NOMO-1 (cell line): ENCODE data around the gene SPN.
"Not testable (repeated sequence)": the region's sequence is repeated elsewhere in the genome, so short reads cannot be mapped to it uniquely, and the experiment has no call there.

ENCODE experiments used
- DNase-seq, 2 experiments: peaks; one replicate each; lab custom pipeline; 2025; ENCODE audit not compliant: unreplicated experiment in 2 of 2; lab: John Stamatoyannopoulos, UW

SPN gene

GRCh38 chr16:29663016-29663806 lies at the start of gene SPN:
Gene SPN, plus strand, starts transcription at chr16:29663247. Its CDS starts 482 bp downstream, at chr16:29663729.
- peak; percentile 64 to 79 for DNase-seq

- DNase-seq = peak; percentile 80 to 81
Measured at GRCh38 chr16:29613307-29614057, 49.6 kb upstream of the SPN start.

GRCh38 chr16:29614691-29615314 lies 48.2 kb upstream of the SPN start:
- not testable (repeated sequence) for DNase-seq

- not testable (repeated sequence) for DNase-seq
Measured at GRCh38 chr16:29616127-29616526, 46.9 kb upstream of the SPN start.

- DNase-seq = not testable (repeated sequence)
Measured at GRCh38 chr16:29620591-29620990, 42.5 kb upstream of the SPN start.

- DNase-seq = not testable (repeated sequence)
Measured at GRCh38 chr16:29622738-29623137, 40.3 kb upstream of the SPN start.

- DNase-seq = not testable (repeated sequence)
Measured at GRCh38 chr16:29623253-29623652, 39.8 kb upstream of the SPN start.

GRCh38 chr16:29625114-29625513 lies 37.9 kb upstream of the SPN start:
- DNase-seq = not testable (repeated sequence)

GRCh38 chr16:29626778-29627331 lies 36.2 kb upstream of the SPN start:
- DNase-seq = not testable (repeated sequence)

GRCh38 chr16:29627661-29628075 lies 35.4 kb upstream of the SPN start:
- peak in 1 of 2 experiments; percentile 44 for DNase-seq

GRCh38 chr16:29628707-29629106 lies 34.3 kb upstream of the SPN start:
- not testable (repeated sequence) for DNase-seq

GRCh38 chr16:29629318-29629717 lies 33.7 kb upstream of the SPN start:
- not testable (repeated sequence) for DNase-seq

- not testable (repeated sequence) for DNase-seq
Measured at GRCh38 chr16:29631658-29632057, 31.4 kb upstream of the SPN start.

GRCh38 chr16:29635902-29636301 lies 27.1 kb upstream of the SPN start:
- not testable (repeated sequence) for DNase-seq

- DNase-seq = not testable (repeated sequence)
Measured at GRCh38 chr16:29636368-29636767, 26.7 kb upstream of the SPN start.

- DNase-seq = not testable (repeated sequence)
Measured at GRCh38 chr16:29638751-29639150, 24.3 kb upstream of the SPN start.

- peak in 1 of 2 experiments; percentile 42 for DNase-seq
Measured at GRCh38 chr16:29641561-29641960, 21.5 kb upstream of the SPN start.

- DNase-seq = no peak
Measured at GRCh38 chr16:29643596-29643995, 19.5 kb upstream of the SPN start.

GRCh38 chr16:29644338-29644857 lies 18.6 kb upstream of the SPN start:
- no peak for DNase-seq

GRCh38 chr16:29644973-29645693 lies 17.9 kb upstream of the SPN start:
- peak in 1 of 2 experiments; percentile 52 for DNase-seq
